IMR-90 (cell line): ENCODE measurements around the gene NOS1AP. TPM values are rescaled to one million over a fixed set of nuclear protein-coding genes. Genes with fewer than 3 reads are reported as not detected.
A peak's percentile ranks its signal among the peaks of the same experiment; 100 is the strongest.

Experiments
- ATAC-seq: fragments of 200-7000 bp; cut with Tn5 transposase; 2 replicates; pipeline ENCODE4 v1.9.1; 2020; ENCODE audit warnings: low read depth, mild to moderate bottlenecking, moderate library complexity
- BruUV-seq: library from RNA; stranded (reverse); fragments of 400-500 nt; replicated peaks from 2 replicates; lab custom pipeline; 2021; lab: Mats Ljungman, UMichigan
- CTCF ChIA-PET: fragments of 300-600 bp; formaldehyde crosslinking; extraction: SDS; loops from one replicate; lab custom pipeline; 2021; ENCODE audit warnings: antibody characterized with exemption; lab: Yijun Ruan, JAX
- POLR2A ChIA-PET: fragments of 300-600 bp; sonication (Branson Sonifier 250); formaldehyde crosslinking; loops from one replicate; lab custom pipeline; 2022; ENCODE audit warnings: antibody characterized with exemption; ENCODE audit not compliant: unreplicated experiment; lab: Charles Lee
- DNase-seq: peaks from one replicate; pipeline ENCODE4 v3.0.0; 2013
- H2AFZ ChIP-seq: replicated peaks from 2 replicates; pipeline ENCODE3; 2013; ENCODE audit warnings: low read length, mild to moderate bottlenecking; ENCODE audit not compliant: poor library complexity
- H2AK5ac ChIP-seq: 2 replicates; pipeline ENCODE4 v1.6.1; 2013; ENCODE audit warnings: low read depth, low read length, inconsistent platforms
- H2AK9ac ChIP-seq: replicated peaks from 2 replicates; pipeline ENCODE3; 2013; ENCODE audit warnings: mild to moderate bottlenecking, low read depth, low read length, moderate library complexity; ENCODE audit not compliant: poor library complexity
- H2BK120ac ChIP-seq: 2 replicates; pipeline ENCODE4 v1.6.1; 2013; ENCODE audit warnings: low read depth, low read length, inconsistent platforms
- H2BK15ac ChIP-seq: 3 replicates; pipeline ENCODE4 v1.6.1; 2013; ENCODE audit warnings: low read depth, low read length, inconsistent platforms
- H2BK20ac ChIP-seq: 2 replicates; pipeline ENCODE4 v1.6.1; 2013; ENCODE audit warnings: low read depth, mild to moderate bottlenecking, inconsistent platforms, low read length, moderate library complexity
- H2BK5ac ChIP-seq: 2 replicates; pipeline ENCODE4 v1.6.1; 2013; ENCODE audit warnings: mild to moderate bottlenecking, low read depth, low read length, inconsistent platforms; ENCODE audit not compliant: poor library complexity, severe bottlenecking
- H3K14ac ChIP-seq: replicated peaks from 2 replicates; pipeline ENCODE4 v1.6.1; 2013; ENCODE audit warnings: low read depth, low read length, inconsistent platforms
- H3K18ac ChIP-seq: 2 replicates; pipeline ENCODE4 v1.6.1; 2013; ENCODE audit warnings: low read depth, low read length, control low read depth
- H3K23ac ChIP-seq: 2 replicates; pipeline ENCODE4 v1.6.1; 2013; ENCODE audit warnings: low read depth, low read length, inconsistent platforms
- H3K27ac ChIP-seq: 2 replicates; pipeline ENCODE4 v1.5.1; 2013; ENCODE audit warnings: mild to moderate bottlenecking, control low read depth, low read length; ENCODE audit not compliant: insufficient read depth
- H3K27me3 ChIP-seq: 2 replicates; pipeline ENCODE4 v1.6.1; 2013; ENCODE audit warnings: low read length; ENCODE audit not compliant: control insufficient read depth, insufficient read depth
- H3K36me3 ChIP-seq: 2 replicates; pipeline ENCODE4 v1.6.1; 2013; ENCODE audit warnings: low read length, mixed read lengths; ENCODE audit not compliant: control insufficient read depth, insufficient read depth
- H3K4ac ChIP-seq: 2 replicates; pipeline ENCODE4 v1.6.1; 2013; ENCODE audit warnings: low read depth, low read length, inconsistent platforms
- H3K4me1 ChIP-seq: 2 replicates; pipeline ENCODE4 v1.6.1; 2013; ENCODE audit warnings: low read length, mixed read lengths; ENCODE audit not compliant: control insufficient read depth, insufficient read depth
- H3K4me2 ChIP-seq: 2 replicates; pipeline ENCODE4 v1.6.1; 2013; ENCODE audit warnings: low read depth, mild to moderate bottlenecking, control low read depth, low read length, moderate library complexity
- H3K4me3 ChIP-seq: 2 replicates; pipeline ENCODE4 v1.5.1; 2013; ENCODE audit warnings: low read depth, mild to moderate bottlenecking, control low read depth, low read length, moderate library complexity; ENCODE audit not compliant: insufficient read depth
- H3K56ac ChIP-seq: 2 replicates; pipeline ENCODE4 v1.6.1; 2013; ENCODE audit warnings: low read length, inconsistent platforms; ENCODE audit not compliant: insufficient read depth; ENCODE audit errors: extremely low read depth
- H3K79me1 ChIP-seq, 2 experiments: 2 replicates each; pipeline ENCODE4 v1.6.1; 2013; ENCODE audit warnings: low read length in 2 of 2, inconsistent platforms in 1 of 2, low read depth in 1 of 2
- H3K9ac ChIP-seq: 2 replicates; pipeline ENCODE4 v1.6.1; 2013; ENCODE audit warnings: low read depth, low read length, control low read depth
- H3K9me1 ChIP-seq: 2 replicates; pipeline ENCODE4 v1.6.1; 2013; ENCODE audit warnings: low read length, inconsistent platforms; ENCODE audit not compliant: insufficient read depth
- H3K9me3 ChIP-seq: 2 replicates; pipeline ENCODE4 v1.6.1; 2013; ENCODE audit warnings: low read length; ENCODE audit not compliant: control insufficient read depth, insufficient read depth
- H4K20me1 ChIP-seq: 2 replicates; pipeline ENCODE4 v1.6.1; 2013; ENCODE audit warnings: low read length, inconsistent platforms; ENCODE audit not compliant: insufficient read depth
- H4K5ac ChIP-seq: 2 replicates; pipeline ENCODE4 v1.6.1; 2013; ENCODE audit warnings: mild to moderate bottlenecking, low read depth, low read length, control low read depth
- H4K8ac ChIP-seq, 2 experiments: 2 replicates each; pipeline ENCODE4 v1.6.1; 2013; ENCODE audit warnings: low read depth in 2 of 2, low read length in 2 of 2, control low read depth in 1 of 2, inconsistent platforms in 1 of 2
- H4K91ac ChIP-seq: 2 replicates; pipeline ENCODE4 v1.6.1; 2013; ENCODE audit warnings: low read depth, low read length, inconsistent platforms; ENCODE audit not compliant: insufficient read depth
- ELK1 ChIP-seq: fragments of 150-350 bp; IDR thresholded peaks from 2 replicates; pipeline ENCODE4 v1.6.1; 2016; ENCODE audit warnings: low read depth, mild to moderate bottlenecking, low read length, moderate library complexity, borderline replicate concordance
- FOS ChIP-seq: fragments of 150-350 bp; IDR thresholded peaks from 2 replicates; pipeline ENCODE4 v1.6.1; 2016; ENCODE audit warnings: low read depth, low read length
- WGBS, 2 experiments: methylation state at CpG; one replicate each; pipeline versions ENCODE4 v1.1.5 to v1.1.7; 2013; ENCODE audit warnings: missing lambda C conversion rate in 2 of 2; ENCODE audit not compliant: insufficient read length in 1 of 2; ENCODE audit errors: extremely low coverage in 2 of 2; 5-methylcytosine and 5-hydroxymethylcytosine counted together
- dilution Hi-C: fragments of 300-500 bp; cut with HindIII; formaldehyde crosslinking; loops from one replicate; pipeline ENCODE4 v1.14.3; 2018; ENCODE audit warnings: low sequenced_read_pairs; ENCODE audit not compliant: unreplicated experiment
- in situ Hi-C: fragments of 300-500 bp; cut with MboI; formaldehyde crosslinking; loops from 3 replicates; pipeline ENCODE4 v1.14.3; 2019; ENCODE audit warnings: low sequenced_read_pairs, inconsistent platforms, mixed read lengths
- intact Hi-C: fragments of 100-400 bp; cut with micrococcal nuclease; formaldehyde crosslinking; loops from 2 replicates; pipeline ENCODE4 v1.10.0; 2022
- polyA plus RNA-seq, 3 experiments: library from polyadenylated mRNA; depleted of rRNA; stranded (reverse); fragments of >200 nt; gene quantifications; 2 replicates each; pipeline ENCODE4 v1.2.3, GENCODE V29; 2012; ENCODE audit warnings: low replicate concordance in 1 of 3
- total RNA-seq: library from RNA; depleted of rRNA; stranded (reverse); fragments of >200 nt; gene quantifications from 2 replicates; pipeline ENCODE4 v1.2.3, GENCODE V29; 2012

NOS1AP gene
- total and polyA plus RNA-seq, 2 of the 4 experiments (the other 2 are of a cell fraction) = 0.18 to 0.19 TPM

DNA sequence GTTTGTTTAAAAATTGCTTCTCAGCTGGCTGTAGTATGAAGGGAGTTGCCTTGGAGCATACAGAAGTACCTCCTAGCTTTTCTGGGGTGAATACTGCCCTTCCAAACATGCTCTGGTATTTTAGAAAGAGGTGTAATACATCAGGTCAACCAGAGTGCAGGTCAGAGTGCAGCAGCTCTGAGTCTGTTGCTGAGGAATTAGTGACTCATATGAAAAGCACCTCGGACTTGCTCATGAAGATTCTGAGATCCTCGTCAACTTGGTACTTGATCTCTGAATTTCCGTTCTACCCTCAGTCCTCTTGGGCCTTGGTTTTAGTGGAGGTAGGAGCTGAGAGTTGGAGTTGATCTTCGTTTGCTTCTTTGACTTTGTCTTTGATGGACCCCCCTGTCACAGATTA, 67.3 kb downstream of the NOS1AP start:
- peak overlapping the region; percentile 63; the same call in 1 of the 2 replicates for H3K27ac ChIP-seq
- no TSS peak for BruUV-seq
- peak overlapping the region; percentile 23 for H3K4me2 ChIP-seq

More for the DNA sequence above, 67.3 kb downstream of the NOS1AP start:
- H3K27me3 ChIP-seq = no peaks in the 10 kb centered on the region
- H3K36me3 ChIP-seq = no peaks in the 10 kb centered on the region
- peak overlapping the region; percentile 64 to 83 for H4K8ac ChIP-seq
- peak overlapping the region; percentile 85 for H4K91ac ChIP-seq
- peaks cover 12% of the 10 kb centered on the region for H3K4me1 ChIP-seq
- no peak overlapping the region for H2AK9ac ChIP-seq
- H2AFZ ChIP-seq = peak overlapping the region; percentile 80
- dilution Hi-C loops (no loop called here), in situ Hi-C loops (no loop called here), intact Hi-C loops (no loop called here)
- 0 out of 2 replicates have a peak overlapping the region, but pooled peaks have one; percentile 47 for H4K5ac ChIP-seq
- ChIA-PET CTCF (no interaction called here), POLR2A (no interaction called here)
- H3K56ac ChIP-seq = no peak overlapping the region
- peak overlapping the region; percentile 89; the same call in 2 of the 3 replicates for H2BK15ac ChIP-seq
- ATAC-seq = peak; percentile 95
- H2BK5ac ChIP-seq = peak overlapping the region; percentile 69
- no peak overlapping the region for H3K4me3 ChIP-seq
- H3K18ac ChIP-seq = peak overlapping the region; percentile 90; the same call in 1 of the 2 replicates
- peak overlapping the region; percentile 90 for H3K4ac ChIP-seq
- H3K23ac ChIP-seq = peak overlapping the region; percentile 35; the same call in 1 of the 2 replicates
- H3K9me1 ChIP-seq = peaks cover 10% of the 10 kb centered on the region
- H3K9ac ChIP-seq = no peak overlapping the region
- H2AK5ac ChIP-seq = peak overlapping the region; percentile 94; the same call in 1 of the 2 replicates
- H3K14ac ChIP-seq = peak overlapping the region; percentile 87
- H3K9me3 ChIP-seq = no peaks in the 10 kb centered on the region
- no peaks in the 10 kb centered on the region for H3K79me1 ChIP-seq
- peak overlapping the region; percentile 96 for H2BK20ac ChIP-seq
- peak; percentile 63; the same call in 1 of the 2 replicates for TF ChIP-seq FOS
- no peak for TF ChIP-seq ELK1
- no peaks in the 10 kb centered on the region for H4K20me1 ChIP-seq
- peak overlapping the region; percentile 95 for H2BK120ac ChIP-seq
- no CpG with 5 or more reads among the region's 4 CpGs for WGBS, 2 experiments
- DNase-seq = peak; percentile 85
